ENCODE data around the gene THSD1.
"Not testable (repeated sequence)": the region's sequence is repeated elsewhere in the genome, so short reads cannot be mapped to it uniquely, and the experiment has no call there.

The THSD1 gene
- total RNA-seq = 1.3 reads per million

GRCh38 chr13:52405767-52406494 lies at the start of gene THSD1:
THSD1 (minus strand) TSS chr13:52406172; CDS start chr13:52402600, 3,572 bp downstream.
- no peak for DNase-seq

GRCh38 chr13:52455677-52456041 lies 49.7 kb upstream of the THSD1 start:
- DNase-seq = peak; percentile 72

GRCh38 chr13:52454820-52455676 lies 49.1 kb upstream of the THSD1 start, which contains the start of gene CKAP2:
CKAP2 (plus strand) TSS chr13:52455478; CDS start chr13:52455557, 79 bp downstream.
- DNase-seq = peak; percentile 92

- no peak for DNase-seq
Observed at GRCh38 chr13:52454459-52454819, 48.5 kb upstream of the THSD1 start.

GRCh38 chr13:52452470-52452869 lies 46.5 kb upstream of the THSD1 start:
- DNase-seq = no peak

- no peak for DNase-seq
Observed at GRCh38 chr13:52451135-52451804, 45.3 kb upstream of the THSD1 start.

- no peak for DNase-seq
Observed at GRCh38 chr13:52450793-52451116, 44.8 kb upstream of the THSD1 start.

GRCh38 chr13:52450012-52450792 lies 44.2 kb upstream of the THSD1 start, which contains the start of gene VPS36:
VPS36 (minus strand) TSS chr13:52450634; CDS start chr13:52450594, 40 bp downstream.
- DNase-seq = peak; percentile 92

- no peak for DNase-seq
Observed at GRCh38 chr13:52449331-52450011, 43.5 kb upstream of the THSD1 start.

GRCh38 chr13:52447815-52448552 lies 42.0 kb upstream of the THSD1 start:
- no peak for DNase-seq

GRCh38 chr13:52447354-52447753 lies 41.4 kb upstream of the THSD1 start:
- DNase-seq = no peak

GRCh38 chr13:52446265-52446664 lies 40.3 kb upstream of the THSD1 start:
- DNase-seq = no peak

GRCh38 chr13:52432456-52432855 lies 26.5 kb upstream of the THSD1 start:
- DNase-seq = no peak

GRCh38 chr13:52428295-52428694 lies 22.3 kb upstream of the THSD1 start:
- DNase-seq = no peak

- DNase-seq = no peak
Observed at GRCh38 chr13:52421216-52421615, 15.2 kb upstream of the THSD1 start.

- no peak for DNase-seq
Observed at GRCh38 chr13:52419080-52419479, 13.1 kb upstream of the THSD1 start.

GRCh38 chr13:52414963-52415362 lies 9.0 kb upstream of the THSD1 start:
- DNase-seq = no peak

- no peak for DNase-seq
Observed at GRCh38 chr13:52414051-52414450, 8.1 kb upstream of the THSD1 start.

- no peak for DNase-seq
Observed at GRCh38 chr13:52412128-52412527, 6.2 kb upstream of the THSD1 start.

- no peak for DNase-seq
Observed at GRCh38 chr13:52411629-52412028, 5.7 kb upstream of the THSD1 start.

GRCh38 chr13:52408071-52408658 lies 2.2 kb upstream of the THSD1 start:
- DNase-seq = not testable (repeated sequence)

Data from effector CD4-positive, alpha-beta T cell (primary cell).